ENCODE data around the gene PPP1R12C. TPM values are rescaled to one million over a fixed set of nuclear protein-coding genes. Genes with fewer than 3 reads are reported as not detected.

Gene PPP1R12C
- total RNA-seq, 1 experiment from 2014 or later, result 136 TPM

GRCh38 chr19:55071129-55071502 lies 46.3 kb downstream of the PPP1R12C start:
- H3K4me1 ChIP-seq (ENCODE audit: insufficient read depth, low read length), result peaks cover 36% of the 10 kb centered on the region
- ATAC-seq (peak; percentile 76), DNase-seq (peak; percentile 99)
- ChIA-PET POLR2A (ENCODE audit: unreplicated experiment) (no interaction called here), CTCF (interaction anchor here (1.0 kb wide), 1 partner anchor 43 kb away, joined by 3 read pairs; no protein-coding TSS in a partner anchor)
- H3K27me3 ChIP-seq (ENCODE audit: low read length), result no peaks in the 10 kb centered on the region
- H3K27ac ChIP-seq (ENCODE audit: low read length), result peak overlapping the region; percentile 96
- TF ChIP-seq CTCF (conservative IDR thresholded peaks at IDR 0.05; ENCODE audit: low read depth, low read length), result no peak
- TF ChIP-seq EZH2 (IDR thresholded peaks at IDR 0.05; ENCODE audit: low read length, unreplicated experiment), result no peak
- no peak for TF ChIP-seq EZH2phosphoT487 (IDR thresholded peaks at IDR 0.05; ENCODE audit: borderline replicate concordance, low read length)
- peaks cover 9% of the 10 kb centered on the region for H3F3A ChIP-seq (ENCODE audit: low read length, unreplicated experiment)
- no peak overlapping the region for H3K4me3 ChIP-seq (ENCODE audit: low read length)
- no peak overlapping the region for H2AFZ ChIP-seq (ENCODE audit: low read length)
- H4K20me1 ChIP-seq (ENCODE audit: low read length), result no peaks in the 10 kb centered on the region
- H3K36me3 ChIP-seq (ENCODE audit: low read depth, low read length), result no peaks in the 10 kb centered on the region
- no peaks in the 10 kb centered on the region for H3K9me2 ChIP-seq (replicated peaks; ENCODE audit: low read length)
- no TSS peak for BruUV-seq (replicated peaks)
- no peaks in the 10 kb centered on the region for H3K9me3 ChIP-seq (ENCODE audit: low read length)
- peak overlapping the region; percentile 86 for H3K4me2 ChIP-seq (ENCODE audit: low read length)
- peaks cover under 1% of the 10 kb centered on the region; the same call in 1 of the 2 replicates for H3K79me2 ChIP-seq (ENCODE audit: low read length)
- peak overlapping the region; percentile 54 for H3K9ac ChIP-seq (ENCODE audit: low read length)
- intact Hi-C loops (cut with micrococcal nuclease), result loop anchor here (10.0 kb wide), 1 partner anchor 94 kb away; the partner anchor contains the start of gene DNAAF3

- Histone ChIP-seq H3K4me3 (ENCODE audit: low read length) (no peak overlapping the region), H3K9me2 (replicated peaks; ENCODE audit: low read length) (no peaks in the 10 kb centered on the region), H3K4me2 (ENCODE audit: low read length) (peak overlapping the region; percentile 86), H2AFZ (ENCODE audit: low read length) (no peak overlapping the region), H3F3A (ENCODE audit: low read length, unreplicated experiment) (peaks cover 9% of the 10 kb centered on the region), H3K27ac (ENCODE audit: low read length) (peak overlapping the region; percentile 96), H3K9ac (ENCODE audit: low read length) (peak overlapping the region; percentile 80; the same call in 1 of the 2 replicates), H4K20me1 (ENCODE audit: low read length) (no peaks in the 10 kb centered on the region), H3K4me1 (ENCODE audit: insufficient read depth, low read length) (peaks cover 36% of the 10 kb centered on the region), H3K36me3 (ENCODE audit: low read depth, low read length) (no peaks in the 10 kb centered on the region), H3K9me3 (ENCODE audit: low read length) (no peaks in the 10 kb centered on the region), H3K27me3 (ENCODE audit: low read length) (no peaks in the 10 kb centered on the region), H3K79me2 (ENCODE audit: low read length) (no peaks in the 10 kb centered on the region)
- intact Hi-C loops (cut with micrococcal nuclease), result loop anchor here (10.0 kb wide), 1 partner anchor 94 kb away; the partner anchor contains the start of gene DNAAF3
- ATAC-seq, result peak; percentile 6
- no TSS peak for BruUV-seq (replicated peaks)
- POLR2A ChIA-PET (ENCODE audit: unreplicated experiment), result no interaction called here
- no peak for TF ChIP-seq EZH2phosphoT487 (IDR thresholded peaks at IDR 0.05; ENCODE audit: borderline replicate concordance, low read length)
- TF ChIP-seq CTCF (conservative IDR thresholded peaks at IDR 0.05; ENCODE audit: low read depth, low read length), result no peak
- no peak for TF ChIP-seq EZH2 (IDR thresholded peaks at IDR 0.05; ENCODE audit: low read length, unreplicated experiment)
- no peak for DNase-seq
- CTCF ChIA-PET, result interaction anchor here (1.0 kb wide), 1 partner anchor 42 kb away, joined by 3 read pairs; no protein-coding TSS in a partner anchor
These were observed 46.8 kb downstream of the PPP1R12C start for GRCh38 chr19:55070466-55071128.

GRCh38 chr19:55069865-55070197 lies 47.6 kb downstream of the PPP1R12C start:
- POLR2A ChIA-PET (ENCODE audit: unreplicated experiment), result no interaction called here
- intact Hi-C loops (cut with micrococcal nuclease), result loop anchor here (10.0 kb wide), 1 partner anchor 95 kb away; the partner anchor contains the start of gene DNAAF3
- H3K9me3 ChIP-seq (ENCODE audit: low read length), result no peaks in the 10 kb centered on the region
- DNase-seq (no peak), ATAC-seq (no peak)
- H2AFZ ChIP-seq (ENCODE audit: low read length), result no peak overlapping the region
- peak overlapping the region; percentile 64 for H3K4me3 ChIP-seq (ENCODE audit: low read length)
- no peaks in the 10 kb centered on the region for H3K27me3 ChIP-seq (ENCODE audit: low read length)
- H3K9ac ChIP-seq (ENCODE audit: low read length), result peak overlapping the region; percentile 80
- H3K27ac ChIP-seq (ENCODE audit: low read length), result peak overlapping the region; percentile 96
- H4K20me1 ChIP-seq (ENCODE audit: low read length), result no peaks in the 10 kb centered on the region
- TF ChIP-seq CTCF (conservative IDR thresholded peaks at IDR 0.05; ENCODE audit: low read depth, low read length) (no peak), EZH2 (IDR thresholded peaks at IDR 0.05; ENCODE audit: low read length, unreplicated experiment) (no peak), EZH2phosphoT487 (IDR thresholded peaks at IDR 0.05; ENCODE audit: borderline replicate concordance, low read length) (no peak)
- H3F3A ChIP-seq (ENCODE audit: low read length, unreplicated experiment), result peaks cover 9% of the 10 kb centered on the region
- no peaks in the 10 kb centered on the region for H3K36me3 ChIP-seq (ENCODE audit: low read depth, low read length)
- peak overlapping the region; percentile 86 for H3K4me2 ChIP-seq (ENCODE audit: low read length)
- no peaks in the 10 kb centered on the region for H3K9me2 ChIP-seq (replicated peaks; ENCODE audit: low read length)
- CTCF ChIA-PET, result interaction anchor here (0.7 kb wide), 1 partner anchor 434 kb away, joined by 3 read pairs; no protein-coding TSS in a partner anchor
- no TSS peak for BruUV-seq (replicated peaks)
- H3K79me2 ChIP-seq (ENCODE audit: low read length), result no peaks in the 10 kb centered on the region
- peaks cover 29% of the 10 kb centered on the region for H3K4me1 ChIP-seq (ENCODE audit: insufficient read depth, low read length)
